ENCODE measurements around the gene ARID4B.

DNA sequence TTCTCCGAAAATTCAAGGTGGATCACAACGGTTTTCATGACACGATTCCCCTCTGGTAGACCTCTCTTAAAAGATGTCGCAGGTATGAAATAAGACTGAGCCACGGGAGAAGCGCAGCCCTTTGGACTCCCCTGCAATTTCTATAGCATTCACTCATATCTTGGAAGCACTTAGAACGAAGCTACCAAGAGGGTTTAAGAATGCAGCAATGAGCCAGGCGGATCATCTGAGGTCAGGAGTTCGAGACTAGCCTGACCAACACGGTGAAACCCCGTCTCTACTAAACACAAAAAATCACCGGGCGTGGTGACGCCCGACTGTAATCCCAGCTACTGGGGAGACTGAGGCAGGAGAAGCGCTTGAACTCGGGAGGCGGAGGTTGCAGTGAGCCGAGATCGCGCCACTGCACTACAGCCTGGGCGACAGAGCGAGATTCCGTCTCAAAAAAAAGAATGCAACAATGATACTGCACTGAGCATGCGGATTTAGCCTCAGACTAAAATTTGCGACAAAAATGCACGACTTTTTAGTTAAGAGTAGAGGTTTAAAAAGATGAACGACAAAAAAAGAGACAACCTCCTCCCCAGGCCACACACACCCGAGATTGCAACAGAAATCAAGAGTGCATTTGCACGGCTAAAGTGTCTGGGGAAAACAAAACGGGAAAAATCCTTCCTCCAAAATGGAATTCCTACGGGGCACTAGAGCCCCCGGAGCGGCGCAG lies 200.1 kb downstream of the ARID4B start:
- no peak for TF ChIP-seq POLR2A (IDR thresholded peaks at IDR 0.05)
- TF ChIP-seq, protein P1, sequence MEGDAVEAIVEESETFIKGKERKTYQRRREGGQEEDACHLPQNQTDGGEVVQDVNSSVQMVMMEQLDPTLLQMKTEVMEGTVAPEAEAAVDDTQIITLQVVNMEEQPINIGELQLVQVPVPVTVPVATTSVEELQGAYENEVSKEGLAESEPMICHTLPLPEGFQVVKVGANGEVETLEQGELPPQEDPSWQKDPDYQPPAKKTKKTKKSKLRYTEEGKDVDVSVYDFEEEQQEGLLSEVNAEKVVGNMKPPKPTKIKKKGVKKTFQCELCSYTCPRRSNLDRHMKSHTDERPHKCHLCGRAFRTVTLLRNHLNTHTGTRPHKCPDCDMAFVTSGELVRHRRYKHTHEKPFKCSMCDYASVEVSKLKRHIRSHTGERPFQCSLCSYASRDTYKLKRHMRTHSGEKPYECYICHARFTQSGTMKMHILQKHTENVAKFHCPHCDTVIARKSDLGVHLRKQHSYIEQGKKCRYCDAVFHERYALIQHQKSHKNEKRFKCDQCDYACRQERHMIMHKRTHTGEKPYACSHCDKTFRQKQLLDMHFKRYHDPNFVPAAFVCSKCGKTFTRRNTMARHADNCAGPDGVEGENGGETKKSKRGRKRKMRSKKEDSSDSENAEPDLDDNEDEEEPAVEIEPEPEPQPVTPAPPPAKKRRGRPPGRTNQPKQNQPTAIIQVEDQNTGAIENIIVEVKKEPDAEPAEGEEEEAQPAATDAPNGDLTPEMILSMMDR (IDR thresholded peaks at IDR 0.05): no peak
